GM19328 (cell line): Measurements from ENCODE around the gene NYAP2.

Experiments
- ATAC-seq: cut with Tn5 transposase; IDR thresholded peaks from one replicate; pipeline ENCODE4 v1.9.1; 2021; ENCODE audit warnings: mild to moderate bottlenecking, moderate library complexity; ENCODE audit not compliant: unreplicated experiment

NYAP2 gene

GRCh38 chr2:225479386-225479785 is 79.9 kb downstream of the NYAP2 start:
- no peak for ATAC-seq

- no peak for ATAC-seq
Measured at GRCh38 chr2:225484751-225485150, 85.2 kb downstream of the NYAP2 start.

GRCh38 chr2:225486236-225486635 is 86.7 kb downstream of the NYAP2 start:
- no peak for ATAC-seq

- ATAC-seq: no peak
Measured at GRCh38 chr2:225487878-225488416, 88.4 kb downstream of the NYAP2 start.

- no peak for ATAC-seq
Measured at GRCh38 chr2:225488743-225489142, 89.2 kb downstream of the NYAP2 start.

- no peak for ATAC-seq
Measured at GRCh38 chr2:225493420-225494099, 94.0 kb downstream of the NYAP2 start.

- no peak for ATAC-seq
Measured at GRCh38 chr2:225494100-225494459, 94.6 kb downstream of the NYAP2 start.

GRCh38 chr2:225495706-225496105 is 96.2 kb downstream of the NYAP2 start:
- no peak for ATAC-seq

GRCh38 chr2:225496568-225496967 is 97.1 kb downstream of the NYAP2 start:
- no peak for ATAC-seq

GRCh38 chr2:225497166-225497565 is 97.7 kb downstream of the NYAP2 start:
- no peak for ATAC-seq

- no peak for ATAC-seq
Measured at GRCh38 chr2:225501022-225501421, 101.5 kb downstream of the NYAP2 start.

- ATAC-seq: no peak
Measured at GRCh38 chr2:225502971-225503370, 103.5 kb downstream of the NYAP2 start.

- no peak for ATAC-seq
Measured at GRCh38 chr2:225510796-225511195, 111.3 kb downstream of the NYAP2 start.

GRCh38 chr2:225512469-225512868 is 113.0 kb downstream of the NYAP2 start:
- no peak for ATAC-seq

- ATAC-seq: no peak
Measured at GRCh38 chr2:225512876-225513540, 113.5 kb downstream of the NYAP2 start.

- ATAC-seq: no peak
Measured at GRCh38 chr2:225515033-225515432, 115.5 kb downstream of the NYAP2 start.

GRCh38 chr2:225526760-225527390 is 127.4 kb downstream of the NYAP2 start:
- no peak for ATAC-seq

GRCh38 chr2:225531559-225531958 is 132.0 kb downstream of the NYAP2 start:
- no peak for ATAC-seq

- ATAC-seq: no peak
Measured at GRCh38 chr2:225532096-225532495, 132.6 kb downstream of the NYAP2 start.

GRCh38 chr2:225534037-225534436 is 134.5 kb downstream of the NYAP2 start:
- no peak for ATAC-seq

- no peak for ATAC-seq
Measured at GRCh38 chr2:225534697-225535096, 135.2 kb downstream of the NYAP2 start.

GRCh38 chr2:225536036-225536435 is 136.5 kb downstream of the NYAP2 start:
- no peak for ATAC-seq
